Activated CD8-positive, alpha-beta memory T cell treated with anti-CD3 and anti-CD28 coated beads, Interleukin-2, amount 50 U/mL, for 24 hours (primary cell): ENCODE results near the gene TYRO3.
"Not testable (repeated sequence)": the region's sequence is repeated elsewhere in the genome, so short reads cannot be mapped to it uniquely, and the experiment has no call there.

Experiments used
- DNase-seq: peaks from one replicate; pipeline ENCODE4 v3.0.0-alpha.2; 2020; ENCODE audit errors: extremely low read depth

The TYRO3 gene

DNA sequence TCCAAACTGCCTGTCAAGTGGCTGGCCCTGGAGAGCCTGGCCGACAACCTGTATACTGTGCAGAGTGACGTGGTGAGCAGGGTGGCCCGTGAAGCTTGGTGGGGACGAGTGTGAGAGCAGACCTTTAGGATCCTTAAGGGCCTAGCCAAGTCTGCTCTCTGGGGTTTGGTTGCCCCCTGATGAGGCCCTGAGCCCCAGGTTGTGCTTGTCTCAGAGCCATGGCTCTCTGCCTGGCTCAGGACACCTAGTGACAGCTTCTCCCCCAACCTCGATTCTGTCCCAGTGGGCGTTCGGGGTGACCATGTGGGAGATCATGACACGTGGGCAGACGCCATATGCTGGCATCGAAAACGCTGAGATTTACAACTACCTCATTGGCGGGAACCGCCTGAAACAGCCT is 14.4 kb downstream of the TYRO3 start:
- DNase-seq: no peak

DNA sequence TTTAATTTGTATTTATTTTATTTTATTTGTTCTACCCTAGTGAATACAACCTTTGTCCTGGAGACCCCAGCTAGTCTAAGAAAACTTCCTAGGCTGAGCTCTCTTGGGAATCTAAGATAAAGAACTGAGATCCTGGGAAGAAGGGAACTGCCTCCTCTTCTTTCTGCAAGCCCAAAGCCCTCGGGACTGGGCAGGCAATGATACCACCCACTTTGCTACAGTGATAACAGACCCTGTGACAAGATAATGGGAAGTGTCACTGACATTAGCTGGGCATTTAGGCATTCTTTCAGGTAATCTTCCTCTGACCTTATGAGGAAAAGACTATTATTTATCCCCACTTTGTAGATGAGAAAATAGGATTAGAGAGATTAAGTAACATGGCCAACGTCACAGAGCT is 15.1 kb downstream of the TYRO3 start:
- DNase-seq: no peak

DNA sequence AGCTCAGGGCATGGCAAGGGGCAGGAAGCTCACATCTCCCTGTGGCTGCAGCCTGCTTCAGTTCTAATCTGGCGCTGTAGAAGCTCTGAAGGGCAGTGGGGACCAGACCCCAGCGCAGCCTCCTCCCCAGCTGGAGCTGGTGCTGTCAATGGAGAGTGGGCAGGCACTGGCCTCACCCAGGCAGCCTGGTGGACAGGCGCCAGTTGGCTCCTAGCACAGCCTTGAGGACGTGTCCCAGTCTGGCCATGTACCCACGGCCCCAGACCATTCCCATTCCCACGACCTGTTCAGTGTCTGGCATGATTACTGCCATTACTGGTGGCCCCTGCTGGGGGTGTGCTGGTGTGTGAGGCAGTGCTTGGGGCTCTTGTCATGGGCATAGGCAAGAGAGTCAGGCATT is 16.3 kb downstream of the TYRO3 start:
- DNase-seq: no peak

DNA sequence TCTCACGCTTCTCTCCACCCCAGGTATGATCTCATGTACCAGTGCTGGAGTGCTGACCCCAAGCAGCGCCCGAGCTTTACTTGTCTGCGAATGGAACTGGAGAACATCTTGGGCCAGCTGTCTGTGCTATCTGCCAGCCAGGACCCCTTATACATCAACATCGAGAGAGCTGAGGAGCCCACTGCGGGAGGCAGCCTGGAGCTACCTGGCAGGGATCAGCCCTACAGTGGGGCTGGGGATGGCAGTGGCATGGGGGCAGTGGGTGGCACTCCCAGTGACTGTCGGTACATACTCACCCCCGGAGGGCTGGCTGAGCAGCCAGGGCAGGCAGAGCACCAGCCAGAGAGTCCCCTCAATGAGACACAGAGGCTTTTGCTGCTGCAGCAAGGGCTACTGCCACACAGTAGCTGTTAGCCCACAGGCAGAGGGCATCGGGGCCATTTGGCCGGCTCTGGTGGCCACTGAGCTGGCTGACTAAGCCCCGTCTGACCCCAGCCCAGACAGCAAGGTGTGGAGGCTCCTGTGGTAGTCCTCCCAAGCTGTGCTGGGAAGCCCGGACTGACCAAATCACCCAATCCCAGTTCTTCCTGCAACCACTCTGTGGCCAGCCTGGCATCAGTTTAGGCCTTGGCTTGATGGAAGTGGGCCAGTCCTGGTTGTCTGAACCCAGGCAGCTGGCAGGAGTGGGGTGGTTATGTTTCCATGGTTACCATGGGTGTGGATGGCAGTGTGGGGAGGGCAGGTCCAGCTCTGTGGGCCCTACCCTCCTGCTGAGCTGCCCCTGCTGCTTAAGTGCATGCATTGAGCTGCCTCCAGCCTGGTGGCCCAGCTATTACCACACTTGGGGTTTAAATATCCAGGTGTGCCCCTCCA is 19.1 kb downstream of the TYRO3 start:
- no peak for DNase-seq

DNA sequence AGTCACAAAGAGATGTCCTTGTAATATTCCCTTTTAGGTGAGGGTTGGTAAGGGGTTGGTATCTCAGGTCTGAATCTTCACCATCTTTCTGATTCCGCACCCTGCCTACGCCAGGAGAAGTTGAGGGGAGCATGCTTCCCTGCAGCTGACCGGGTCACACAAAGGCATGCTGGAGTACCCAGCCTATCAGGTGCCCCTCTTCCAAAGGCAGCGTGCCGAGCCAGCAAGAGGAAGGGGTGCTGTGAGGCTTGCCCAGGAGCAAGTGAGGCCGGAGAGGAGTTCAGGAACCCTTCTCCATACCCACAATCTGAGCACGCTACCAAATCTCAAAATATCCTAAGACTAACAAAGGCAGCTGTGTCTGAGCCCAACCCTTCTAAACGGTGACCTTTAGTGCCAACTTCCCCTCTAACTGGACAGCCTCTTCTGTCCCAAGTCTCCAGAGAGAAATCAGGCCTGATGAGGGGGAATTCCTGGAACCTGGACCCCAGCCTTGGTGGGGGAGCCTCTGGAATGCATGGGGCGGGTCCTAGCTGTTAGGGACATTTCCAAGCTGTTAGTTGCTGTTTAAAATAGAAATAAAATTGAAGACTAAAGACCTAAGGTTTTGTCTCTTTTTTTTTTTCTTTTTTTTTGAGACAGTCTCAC is 19.8 kb downstream of the TYRO3 start:
- DNase-seq: no peak

DNA sequence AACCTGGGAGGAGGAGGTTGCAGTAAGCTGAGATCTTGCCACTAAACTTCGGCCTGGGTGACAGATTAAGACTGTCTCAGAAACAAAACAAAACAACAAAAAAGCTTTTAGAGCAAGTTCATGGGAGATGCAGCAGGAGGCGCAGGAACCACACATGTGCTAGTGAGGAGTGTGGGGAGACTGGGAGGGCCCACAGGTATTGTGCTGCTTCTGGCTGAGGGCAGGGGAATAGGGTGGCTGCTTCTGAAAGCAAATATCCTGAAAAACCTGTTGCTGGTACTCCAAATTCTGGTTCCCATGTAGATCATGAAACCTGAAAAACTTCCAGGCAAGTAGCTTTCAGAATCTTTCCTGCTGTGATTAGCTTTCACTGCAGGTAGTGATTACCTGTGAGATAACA is 22.1 kb downstream of the TYRO3 start:
- DNase-seq: no peak

DNA sequence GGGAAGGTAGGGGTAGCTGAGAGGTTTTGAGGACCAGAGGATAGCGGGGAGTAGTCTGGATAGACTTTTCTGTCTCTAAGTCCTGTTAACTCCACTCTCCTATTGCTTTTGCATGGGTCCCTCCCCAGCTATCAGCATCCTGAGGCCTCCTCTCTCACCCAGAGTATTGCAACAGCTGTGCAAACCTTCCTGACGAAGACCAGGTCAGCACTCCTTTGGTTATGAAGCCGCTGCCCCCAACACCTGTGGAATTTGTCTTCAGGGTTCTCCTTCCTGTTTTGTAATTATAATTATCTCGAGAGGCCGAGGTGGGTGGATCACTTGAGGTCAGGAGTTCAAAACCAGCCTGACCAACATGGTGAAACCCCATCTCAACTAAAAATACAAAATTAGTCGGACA is 24.8 kb downstream of the TYRO3 start:
- DNase-seq: no peak

DNA sequence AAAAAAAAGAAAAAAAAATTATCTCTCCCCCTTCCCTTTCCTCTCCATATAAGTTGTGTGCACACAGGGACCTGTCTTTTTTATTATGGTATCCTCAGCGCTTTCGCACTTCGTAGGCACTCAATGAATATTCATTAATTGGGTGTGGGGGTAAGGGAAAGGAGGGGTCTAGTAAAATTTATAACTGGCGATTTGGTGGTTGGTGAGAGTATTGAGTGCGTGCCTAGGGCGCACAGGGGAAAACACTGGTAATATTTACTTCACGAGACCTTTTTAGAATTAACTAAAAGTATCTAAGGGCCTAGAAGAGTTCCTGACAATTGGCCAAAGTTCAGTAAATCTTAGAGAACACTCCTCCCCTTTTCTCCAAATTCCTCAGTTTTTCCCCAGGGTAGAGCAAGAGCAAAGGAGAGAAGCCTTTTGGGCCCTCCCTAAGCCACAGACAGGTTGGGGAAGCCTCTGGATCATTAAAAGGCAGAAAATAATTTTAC is 25.7 kb downstream of the TYRO3 start:
- DNase-seq: no peak

DNA sequence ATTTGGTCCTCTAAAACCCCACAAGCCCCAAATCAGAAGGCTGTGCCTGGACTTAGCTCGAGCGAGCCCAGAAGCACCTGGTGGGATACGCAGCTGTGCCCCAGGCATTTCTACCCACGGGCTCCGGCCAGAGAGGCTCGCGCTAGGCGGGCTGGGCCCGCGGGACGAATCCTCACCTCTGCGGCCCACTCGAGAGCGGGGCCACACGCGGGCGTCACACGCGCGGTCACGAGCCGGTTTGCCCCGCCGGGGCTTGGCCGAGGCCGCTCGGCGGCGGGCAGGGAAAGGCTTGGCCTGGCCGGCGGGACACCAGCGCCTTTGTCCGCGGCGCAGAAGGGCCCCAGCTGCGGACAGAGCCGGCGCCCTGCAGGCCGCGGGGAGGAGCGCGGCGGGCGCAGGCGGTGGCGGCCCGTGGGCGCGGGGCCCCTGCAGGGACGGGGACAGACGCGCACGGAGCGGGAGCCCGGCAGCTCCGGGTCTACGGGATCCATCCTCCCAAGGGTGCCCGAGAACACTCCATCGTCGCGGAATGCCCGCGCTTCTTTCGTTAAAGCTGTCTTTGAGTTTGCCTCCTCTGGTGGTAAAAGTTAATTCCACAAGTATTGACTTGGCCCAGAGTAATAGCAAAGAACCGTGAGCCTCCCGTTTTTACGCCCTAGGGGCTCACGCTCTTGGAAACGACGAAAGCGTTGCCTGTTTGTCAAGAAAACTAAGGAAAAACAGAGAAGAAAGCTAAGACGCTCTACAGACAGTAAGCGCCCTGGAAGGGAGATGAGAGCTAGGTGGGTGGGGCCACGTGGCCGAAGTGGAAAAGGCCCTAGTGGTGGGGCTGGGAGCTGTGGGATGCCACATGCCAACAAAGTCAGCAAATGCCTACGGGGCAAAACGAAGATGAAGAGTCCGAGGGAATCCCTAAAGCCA is 26.4 kb downstream of the TYRO3 start:
- DNase-seq: no peak

DNA sequence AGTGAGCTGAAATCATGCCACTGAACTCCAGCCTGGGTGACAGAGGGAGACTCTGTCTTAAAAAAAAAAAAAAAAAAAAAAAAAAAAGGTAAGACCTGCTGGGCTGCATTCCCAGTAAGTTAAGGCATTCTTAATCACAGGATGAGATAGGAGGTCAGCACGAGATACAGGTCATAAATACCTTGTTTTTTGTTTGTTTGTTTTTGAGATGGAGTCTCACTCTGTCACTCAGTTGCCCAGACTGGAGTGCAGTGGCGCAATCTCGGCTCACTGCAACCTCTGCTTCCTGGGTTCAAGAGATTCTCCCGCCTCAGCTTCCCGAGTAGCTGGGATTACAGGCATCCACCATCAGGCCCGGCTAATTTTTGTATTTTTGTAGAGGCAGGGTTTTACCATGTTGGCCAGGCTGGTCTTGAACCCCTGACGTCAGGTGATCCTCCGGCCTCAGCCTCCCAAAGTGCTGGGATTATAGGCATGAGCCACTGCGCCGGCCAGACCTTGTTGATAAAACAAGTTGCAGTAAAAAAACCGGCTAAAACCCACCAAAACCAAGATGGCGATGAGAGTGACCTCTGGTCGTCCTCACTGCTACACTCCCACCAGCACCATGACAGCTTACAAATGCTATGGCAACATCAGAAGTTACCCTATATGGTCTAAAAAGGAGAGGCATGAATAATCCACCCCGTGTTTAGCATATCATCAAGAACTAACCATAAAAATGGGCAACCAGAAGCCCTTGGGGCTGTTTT is 27.7 kb downstream of the TYRO3 start:
- DNase-seq: not testable (repeated sequence)

DNA sequence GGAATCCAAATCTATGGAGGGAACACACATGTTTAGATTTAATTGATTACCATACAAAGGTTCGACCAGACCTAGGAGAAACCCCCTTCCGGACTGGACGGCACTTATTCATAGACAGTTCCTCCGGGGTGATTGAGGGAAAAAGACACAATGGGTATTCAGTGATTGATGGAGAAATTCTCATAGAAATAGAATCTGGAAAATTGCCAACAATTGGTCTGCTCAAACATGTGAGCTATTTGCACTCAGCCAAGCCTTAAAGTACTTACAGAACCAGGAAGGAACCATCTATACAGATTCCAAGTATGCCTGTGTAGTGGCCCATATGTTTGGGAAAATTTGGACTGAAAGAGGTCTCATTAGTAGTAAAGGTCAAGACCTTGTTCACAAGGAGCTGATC is 30.0 kb downstream of the TYRO3 start:
- not testable (repeated sequence) for DNase-seq

DNA sequence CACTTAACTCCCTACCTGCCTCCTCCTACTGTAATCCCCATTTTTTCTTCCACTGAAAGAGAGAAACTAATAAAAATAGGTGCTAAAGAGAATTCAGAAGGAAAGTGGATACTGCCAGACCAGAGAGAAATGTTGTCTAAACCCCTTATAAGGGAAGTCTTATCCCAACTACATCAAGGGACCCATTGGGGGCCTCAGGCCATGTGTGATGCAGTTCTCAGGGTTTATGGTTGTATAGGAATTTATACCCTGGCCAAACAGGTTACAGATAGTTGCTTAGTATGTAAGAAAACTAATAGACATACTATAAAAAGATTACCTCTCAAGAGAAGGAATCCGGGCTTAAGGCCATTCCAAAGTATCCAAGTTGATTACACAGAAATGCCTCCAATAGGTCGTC is 30.6 kb downstream of the TYRO3 start:
- DNase-seq: not testable (repeated sequence)

DNA sequence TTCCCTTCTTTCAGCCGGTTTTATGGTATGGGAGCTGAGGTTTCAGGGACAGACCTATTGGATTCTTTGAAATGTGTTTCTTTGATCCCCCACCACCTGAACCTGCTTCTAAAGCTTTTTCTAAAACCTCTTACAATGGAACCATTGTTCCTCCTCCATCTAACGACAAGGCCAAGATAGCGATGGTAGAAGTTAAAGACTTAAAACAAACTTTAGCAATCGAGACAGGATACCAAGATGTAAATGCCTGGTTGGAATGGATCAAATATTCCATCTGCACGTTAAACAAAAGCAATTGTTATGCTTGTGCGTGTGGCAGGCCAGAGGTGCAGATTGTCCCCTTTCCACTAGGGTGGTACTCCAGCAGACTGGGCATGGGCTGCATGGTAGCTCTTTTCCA is 32.2 kb downstream of the TYRO3 start:
- DNase-seq: not testable (repeated sequence)

DNA sequence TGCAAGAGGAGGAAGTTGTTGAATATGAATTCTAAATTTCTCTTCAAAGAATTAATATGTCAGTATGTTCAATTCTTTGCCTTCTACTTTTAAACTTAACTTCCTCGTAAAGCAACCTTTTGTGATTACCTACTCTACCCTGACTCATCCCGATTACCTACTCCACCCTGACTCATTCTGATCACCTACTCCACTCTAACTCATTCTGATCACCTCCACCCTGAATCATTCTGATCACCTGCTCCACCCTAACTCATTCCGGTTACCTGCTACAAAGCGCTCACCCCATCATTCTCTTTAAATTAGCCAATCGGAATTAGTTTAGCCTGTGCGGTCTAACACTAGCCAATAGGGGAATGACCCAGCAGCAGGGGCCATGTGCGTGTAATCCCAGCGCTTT is 33.7 kb downstream of the TYRO3 start:
- DNase-seq: not testable (repeated sequence)

DNA sequence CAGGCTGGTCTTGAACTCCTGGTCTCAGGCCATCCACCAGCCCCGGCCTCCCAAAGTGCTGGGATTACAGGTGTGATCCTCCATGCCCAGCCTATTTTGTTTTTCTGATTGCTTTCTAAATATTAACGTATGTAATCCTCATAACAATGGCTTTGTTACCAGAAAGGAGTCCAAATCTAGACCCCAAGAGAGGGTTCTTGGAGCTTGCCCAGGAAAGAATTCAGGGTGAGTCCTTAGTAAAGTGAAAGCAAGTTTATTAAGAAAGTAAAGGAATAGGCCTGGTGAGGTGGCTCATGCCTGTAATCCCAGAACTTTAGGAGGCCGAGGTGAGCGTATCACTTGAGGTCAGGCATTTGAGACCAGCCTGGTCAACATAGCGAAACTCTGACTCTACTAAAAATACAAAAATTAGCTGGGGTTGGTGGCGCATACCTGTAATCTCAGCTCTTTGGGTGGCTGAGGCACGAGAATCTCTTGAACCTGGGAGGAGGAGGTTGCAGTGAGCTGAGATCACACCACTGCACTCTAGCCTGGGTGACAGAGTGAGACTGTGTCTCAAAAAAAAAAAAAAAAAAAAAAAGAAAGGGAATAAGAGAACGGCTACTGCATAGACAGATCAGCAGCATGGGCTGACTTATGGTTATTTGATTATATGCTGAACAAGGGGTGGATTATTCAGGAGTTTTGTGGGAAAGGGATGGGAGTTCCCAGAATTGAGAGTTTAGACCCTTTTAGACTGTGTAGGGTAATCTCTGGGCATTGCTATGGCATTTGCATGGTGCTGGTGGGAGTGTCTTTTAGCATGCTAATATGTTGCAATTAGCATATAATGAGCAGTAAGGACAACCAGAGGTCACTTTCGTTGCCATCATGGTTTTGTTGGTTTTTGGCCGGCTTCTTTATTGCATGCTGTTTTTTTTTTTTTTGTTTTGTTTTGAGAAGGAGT is 36.1 kb downstream of the TYRO3 start:
- DNase-seq: no peak

DNA sequence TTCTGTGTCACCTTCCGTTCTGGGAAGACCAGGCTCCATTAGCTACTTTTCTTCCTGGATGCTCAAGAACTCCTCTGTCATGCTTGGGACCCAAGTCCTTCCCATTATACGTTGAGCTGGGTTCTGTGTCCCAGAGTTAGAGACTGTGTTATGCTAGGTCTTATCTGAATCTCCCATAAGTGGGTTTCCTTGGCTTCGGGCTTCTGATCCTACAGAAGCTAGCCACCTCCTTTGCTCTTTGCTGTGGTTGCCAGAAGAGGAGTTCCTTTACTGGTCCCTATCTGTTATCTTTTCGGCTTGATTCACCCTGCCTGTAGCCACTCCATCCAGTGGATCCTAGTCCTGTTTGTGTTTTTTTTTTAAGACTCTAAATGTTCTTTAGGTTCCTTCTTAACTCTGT is 38.0 kb downstream of the TYRO3 start:
- no peak for DNase-seq

DNA sequence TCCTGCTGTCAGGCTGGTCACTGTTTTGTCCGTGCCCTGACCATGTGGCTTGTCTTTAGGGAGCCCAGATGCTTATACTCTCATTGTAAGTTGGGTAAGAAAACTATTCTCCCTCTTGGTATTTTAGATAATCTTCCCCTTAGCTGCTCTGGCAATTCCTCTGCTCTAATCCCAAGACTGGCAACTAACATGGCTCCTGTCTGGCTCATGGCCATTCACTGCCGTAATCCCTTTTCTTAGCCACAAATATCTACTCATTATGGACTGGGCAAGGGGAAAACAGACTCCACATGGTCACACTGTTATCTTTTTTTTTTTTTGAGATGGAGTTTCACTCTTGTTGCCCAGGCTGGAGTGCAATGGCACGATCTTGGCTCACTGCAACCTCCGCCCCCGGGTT is 38.8 kb downstream of the TYRO3 start:
- DNase-seq: no peak

DNA sequence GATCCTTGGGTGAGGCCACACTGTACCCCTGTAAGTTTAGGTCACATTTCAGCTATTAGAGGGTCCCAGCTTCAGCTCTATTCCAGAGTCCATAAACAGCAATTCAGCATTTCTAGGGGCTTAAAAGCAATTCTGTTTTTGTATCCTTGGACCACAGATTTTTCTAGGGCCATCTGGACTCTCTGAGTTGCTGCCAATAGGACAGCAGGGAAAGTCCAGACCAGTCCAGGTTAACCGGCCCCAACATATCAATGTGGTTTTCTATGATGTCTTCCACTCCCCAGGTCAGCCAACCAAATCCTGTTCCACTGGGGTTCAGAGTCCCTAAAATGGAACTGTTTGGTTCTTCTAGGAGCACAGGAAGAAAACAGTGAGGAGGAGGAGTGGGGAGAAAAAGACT is 40.0 kb downstream of the TYRO3 start:
- no peak for DNase-seq

DNA sequence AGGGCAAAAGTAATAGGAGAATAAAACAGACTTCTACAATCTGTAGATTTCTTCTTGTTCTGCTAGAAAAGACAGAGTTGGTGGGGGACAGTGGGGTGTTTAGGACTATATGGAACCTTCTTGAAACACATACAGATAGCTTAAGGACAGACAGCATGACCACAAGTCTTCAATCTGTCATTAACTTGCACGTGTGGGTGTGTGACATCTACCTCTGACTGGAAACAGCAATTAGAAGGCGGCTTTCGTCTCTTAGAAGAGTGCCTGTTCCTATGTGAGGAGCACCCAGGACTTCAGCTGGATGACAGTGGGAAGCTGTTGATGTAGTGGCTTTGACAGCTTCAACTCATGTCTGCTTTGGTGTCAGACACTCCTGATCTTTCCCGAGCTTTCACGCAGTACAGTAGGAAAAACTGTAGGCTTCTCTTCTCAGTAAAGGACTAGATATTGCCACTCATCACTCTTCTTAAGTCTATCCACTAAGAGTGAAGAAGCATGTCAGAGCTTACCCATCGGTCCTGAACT is 44.5 kb downstream of the TYRO3 start:
- no peak for DNase-seq
